NCI-H2196 treated with DMSO at 0.1 percent for 48 hours (cell line): ENCODE measurements around the gene CAPNS2.

ENCODE experiments used
- DNase-seq: peaks from one replicate; lab custom pipeline; 2025; ENCODE audit not compliant: unreplicated experiment; lab: John Stamatoyannopoulos, UW

CAPNS2 gene

DNA sequence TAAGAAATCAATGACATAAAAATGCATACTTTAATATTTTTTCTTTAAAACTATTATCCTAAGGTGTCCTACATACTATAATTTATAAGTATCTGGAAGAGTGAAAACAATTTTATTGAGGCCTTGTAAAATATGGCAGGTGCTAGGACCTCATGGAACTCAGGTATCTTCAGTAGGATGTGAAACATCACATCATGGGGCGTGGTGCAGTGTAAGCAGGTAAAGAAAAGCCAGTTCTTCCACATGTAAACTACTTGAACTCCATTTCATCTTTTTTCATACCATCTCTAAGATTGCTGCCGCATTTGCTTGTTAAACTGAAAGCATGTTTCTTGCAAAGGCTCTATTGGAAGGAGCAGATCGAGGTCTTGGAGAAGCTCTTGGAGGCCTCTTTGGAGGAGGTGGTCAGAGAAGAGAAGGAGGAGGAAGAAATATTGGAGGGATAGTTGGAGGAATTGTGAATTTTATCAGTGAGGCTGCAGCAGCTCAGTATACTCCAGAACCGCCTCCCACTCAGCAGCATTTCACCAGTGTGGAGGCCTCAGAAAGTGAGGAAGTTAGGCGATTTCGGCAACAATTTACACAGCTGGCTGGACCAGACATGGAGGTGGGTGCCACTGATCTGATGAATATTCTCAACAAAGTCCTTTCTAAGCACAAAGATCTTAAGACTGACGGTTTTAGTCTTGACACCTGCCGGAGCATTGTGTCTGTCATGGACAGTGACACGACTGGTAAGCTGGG, at the start of gene CAPNS2:
CAPNS2 (plus strand) TSS at position 253 of the 744 bp plus-strand sequence; CDS start at position 326, 73 bp downstream.
- no peak for DNase-seq

GRCh38 chr16:55521792-55522191, 44.7 kb upstream of the CAPNS2 start:
- DNase-seq = no peak

DNA sequence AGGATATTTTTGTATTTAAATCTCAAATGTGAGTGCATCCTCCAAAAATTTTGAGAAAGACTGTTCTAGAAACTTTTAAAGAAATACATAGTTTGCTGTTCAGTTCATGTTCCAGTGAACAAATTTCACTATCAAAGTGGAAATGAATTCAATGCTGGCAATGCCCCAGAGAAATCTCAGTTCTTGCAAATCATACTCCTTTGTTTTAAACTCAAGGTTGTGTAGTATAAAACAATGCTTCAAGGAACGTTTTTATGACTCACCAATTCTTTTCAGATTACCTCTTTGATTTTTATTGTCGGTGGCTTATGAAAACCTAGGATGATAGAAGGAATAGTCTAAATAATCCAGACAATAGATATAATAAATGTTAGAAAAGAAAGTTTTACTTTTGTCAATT, 40.0 kb upstream of the CAPNS2 start:
- DNase-seq = no peak

- DNase-seq = no peak
These were observed 38.6 kb upstream of the CAPNS2 start for GRCh38 chr16:55527885-55528284.

DNA sequence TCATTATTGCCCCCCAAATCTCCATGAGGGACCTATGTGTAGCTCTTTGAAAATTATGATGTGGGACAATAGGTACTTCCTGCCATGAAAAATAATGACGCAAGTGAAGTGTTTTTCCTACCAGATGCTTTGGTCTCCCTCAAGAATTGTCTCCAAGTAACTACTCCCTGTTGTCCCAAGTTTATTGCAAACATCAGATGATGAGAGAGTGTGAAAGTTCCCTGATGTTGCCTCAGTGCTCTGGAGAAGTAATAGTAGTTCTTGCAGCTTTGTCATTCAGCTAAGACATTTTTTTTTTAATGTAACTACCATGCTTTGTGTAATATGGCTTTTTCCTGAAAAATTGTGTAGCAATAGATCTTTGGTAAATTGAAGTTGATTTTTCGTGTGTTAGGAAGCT, 37.5 kb upstream of the CAPNS2 start:
- no peak for DNase-seq

DNA sequence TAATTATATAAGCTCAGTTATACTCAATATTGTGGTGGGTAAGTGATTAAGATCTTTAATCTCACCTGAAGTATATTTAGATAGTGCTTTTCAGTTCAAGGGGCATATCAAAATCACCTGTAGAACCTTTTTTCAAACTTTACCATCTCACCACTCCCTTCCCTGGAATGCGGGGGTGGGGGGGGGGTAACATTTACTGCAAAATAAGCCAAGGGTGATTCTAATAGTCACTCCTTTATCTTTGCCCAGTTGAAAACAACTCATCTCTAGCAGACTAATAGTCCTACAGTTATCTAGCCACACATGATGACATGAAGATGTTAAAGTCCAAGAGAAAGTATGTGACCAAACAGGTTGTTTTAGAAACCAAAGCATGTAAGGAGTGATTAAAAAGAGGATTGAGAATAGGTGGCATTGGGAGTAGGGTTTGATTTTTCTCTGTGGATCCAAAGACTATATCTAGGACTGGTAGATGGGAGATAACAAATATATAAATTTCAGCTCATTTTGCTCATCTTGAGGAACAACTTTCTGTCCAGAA, 36.1 kb upstream of the CAPNS2 start:
- DNase-seq = no peak

- DNase-seq = no peak
These were observed 34.3 kb upstream of the CAPNS2 start for GRCh38 chr16:55532227-55532626.

DNA sequence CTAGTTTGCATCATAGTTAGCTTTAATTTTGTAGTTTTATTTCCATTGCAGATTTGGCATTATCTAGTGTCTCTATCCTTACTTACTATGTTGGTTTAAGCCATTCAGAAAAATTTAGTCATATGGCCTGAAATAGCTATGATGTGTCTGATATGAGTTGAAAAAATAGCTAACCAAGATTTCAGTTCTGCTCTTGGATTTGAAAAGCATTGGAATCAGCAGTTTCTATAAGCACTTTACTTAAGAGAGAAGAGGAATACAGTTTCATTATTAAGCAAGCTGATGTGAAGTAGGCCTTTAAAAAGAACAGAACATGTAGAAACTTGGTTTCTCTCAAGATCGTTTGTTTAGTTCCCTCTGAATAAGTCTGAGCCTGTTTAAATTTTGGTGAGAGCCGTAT, 31.7 kb upstream of the CAPNS2 start:
- DNase-seq = no peak

GRCh38 chr16:55539049-55539448, 27.4 kb upstream of the CAPNS2 start:
- DNase-seq = no peak

GRCh38 chr16:55539488-55539887, 27.0 kb upstream of the CAPNS2 start:
- no peak for DNase-seq

GRCh38 chr16:55540221-55540620, 26.3 kb upstream of the CAPNS2 start:
- no peak for DNase-seq

DNA sequence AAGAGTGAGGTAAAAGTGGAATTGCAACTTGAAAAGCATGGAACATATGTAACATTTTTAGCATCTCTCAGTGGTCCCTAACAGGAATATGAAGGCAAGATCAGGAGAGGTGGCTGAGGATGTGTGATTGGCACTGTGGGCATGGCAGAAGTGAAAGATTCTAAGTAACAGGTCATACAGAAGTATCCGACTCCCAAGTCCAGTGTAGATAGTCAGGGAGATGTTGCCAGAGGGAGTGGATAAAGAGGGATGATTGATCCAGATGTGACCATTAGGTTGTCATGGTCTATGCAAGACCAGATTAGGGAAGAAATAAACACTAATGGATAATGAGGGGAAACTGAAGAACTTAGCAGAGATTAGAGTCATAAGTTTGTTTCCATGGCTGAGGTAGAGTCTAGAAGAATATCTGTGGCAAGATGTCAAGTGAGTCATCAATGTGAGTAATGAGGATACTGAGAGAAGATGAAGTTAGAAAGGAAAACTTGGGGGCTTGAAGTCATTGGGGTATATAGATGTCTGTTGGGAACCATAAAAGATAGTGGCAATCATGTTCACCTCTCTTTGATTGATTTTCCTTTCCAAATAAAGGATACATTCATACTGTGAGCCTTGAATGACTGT, 23.9 kb upstream of the CAPNS2 start:
- no peak for DNase-seq

DNA sequence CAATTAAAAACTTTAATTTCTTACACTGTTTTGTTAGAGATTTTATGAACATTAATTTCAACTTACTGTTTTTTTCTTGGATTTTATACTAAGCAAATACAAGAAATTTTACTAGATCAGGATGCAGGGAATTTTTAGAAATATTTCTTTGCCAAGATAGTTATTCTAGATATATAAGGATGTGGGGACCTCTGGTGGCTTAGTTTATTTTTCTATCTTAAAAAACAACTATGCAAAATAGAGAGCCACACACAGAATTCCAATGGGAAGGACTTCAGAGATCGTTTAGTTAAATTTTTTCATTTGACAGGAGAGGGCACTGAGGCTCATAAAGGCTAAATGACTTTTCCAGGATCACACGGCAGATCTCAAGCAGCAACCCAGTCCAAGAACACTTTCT, 23.0 kb upstream of the CAPNS2 start:
- DNase-seq = no peak

DNA sequence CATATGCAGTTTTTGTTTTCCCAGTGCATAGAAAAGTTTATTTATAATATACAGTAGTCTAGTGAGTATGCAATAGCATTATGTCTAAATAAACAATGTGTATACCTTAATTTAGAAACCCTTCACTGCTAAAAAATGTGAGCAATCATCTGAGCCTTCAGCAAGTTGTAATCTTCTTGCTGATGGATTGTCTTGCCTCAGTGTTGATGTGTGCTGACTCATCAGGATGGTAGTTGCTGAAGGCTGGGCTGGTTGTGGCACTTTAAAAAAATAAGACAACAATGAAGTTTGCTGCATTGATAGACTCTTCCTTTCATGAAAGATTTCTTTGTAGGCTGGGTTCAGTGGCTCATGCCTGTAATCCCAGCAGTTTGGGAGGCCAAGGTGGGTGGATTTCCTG, 13.9 kb upstream of the CAPNS2 start:
- no peak for DNase-seq

DNA sequence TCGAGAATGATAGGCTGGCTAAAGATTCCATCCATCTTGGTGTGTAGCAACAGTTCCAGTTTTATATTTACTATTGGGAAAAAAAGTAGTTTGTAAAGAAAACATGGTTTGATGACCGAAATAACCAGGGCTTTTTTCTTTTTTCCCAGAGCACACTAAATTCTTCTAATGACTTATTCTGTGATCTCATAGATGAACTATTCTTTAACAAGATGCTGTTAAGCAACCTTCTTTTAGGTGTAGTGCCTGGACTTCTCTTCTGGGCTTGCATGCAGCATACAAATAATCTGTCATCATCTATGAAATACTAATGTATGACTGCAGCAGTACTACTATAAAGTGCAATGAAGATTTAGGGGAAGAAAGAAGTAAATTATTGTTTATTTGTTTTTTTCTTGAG, 11.0 kb upstream of the CAPNS2 start:
- DNase-seq = no peak

GRCh38 chr16:55557186-55557585, 9.3 kb upstream of the CAPNS2 start:
- DNase-seq = no peak

GRCh38 chr16:55559233-55559632, 7.3 kb upstream of the CAPNS2 start:
- DNase-seq = no peak

DNA sequence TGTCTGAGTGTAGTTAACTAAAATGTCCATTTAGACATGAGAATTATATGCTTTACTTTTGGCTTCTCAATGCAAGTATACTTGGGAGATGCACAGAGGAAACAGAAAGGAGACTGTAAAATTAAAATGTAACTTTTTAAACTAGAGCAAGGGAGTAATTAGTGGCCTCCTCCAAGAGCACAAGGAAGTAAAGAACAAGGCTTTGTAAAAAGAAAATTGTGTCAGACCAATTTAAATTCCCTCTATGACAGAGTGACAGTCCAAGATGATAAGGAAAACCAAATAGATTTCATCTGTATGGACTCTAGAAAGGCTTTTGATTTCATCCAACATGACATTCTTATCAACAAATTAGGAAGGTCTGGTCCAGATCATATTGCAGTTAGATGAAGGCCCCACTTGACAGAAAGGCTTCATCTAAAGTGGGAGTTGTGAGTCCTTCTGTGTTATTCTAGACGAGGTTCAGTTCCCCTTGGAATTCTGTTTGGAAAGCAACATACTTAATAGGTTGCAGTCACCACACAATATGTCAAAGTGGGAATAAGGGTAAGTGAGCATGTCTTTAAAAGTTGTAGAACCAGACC, 6.5 kb upstream of the CAPNS2 start:
- no peak for DNase-seq

- DNase-seq = no peak
These were observed 5.1 kb upstream of the CAPNS2 start for GRCh38 chr16:55561319-55561848.

DNA sequence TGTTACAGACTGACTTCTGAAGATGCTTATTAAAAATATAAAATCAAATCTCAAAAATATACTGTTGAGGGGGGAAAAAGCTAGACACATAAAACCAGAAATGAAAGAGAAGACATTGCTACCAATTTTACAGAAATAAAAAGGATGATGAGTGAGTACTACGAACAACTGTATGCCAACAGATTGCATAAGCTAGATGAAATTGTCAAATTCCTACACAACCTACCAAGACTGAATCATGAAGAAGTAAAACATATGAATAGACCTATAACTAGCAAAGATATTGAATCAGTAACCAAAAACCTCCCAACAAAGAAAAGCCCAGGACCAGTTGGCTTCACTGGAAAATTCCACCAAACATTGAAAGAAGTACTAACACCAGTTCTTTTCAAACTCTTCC, 3.5 kb upstream of the CAPNS2 start:
- DNase-seq = no peak

- no peak for DNase-seq
These were observed 2.7 kb upstream of the CAPNS2 start for GRCh38 chr16:55563797-55564196.

- no peak for DNase-seq
These were observed 1.4 kb upstream of the CAPNS2 start for GRCh38 chr16:55565086-55565485.
